GM19438 (cell line): ENCODE results near the gene ZNF214.
"Not testable (repeated sequence)": the region's sequence is repeated elsewhere in the genome, so short reads cannot be mapped to it uniquely, and the experiment has no call there.

Experiments used
- ATAC-seq: cut with Tn5 transposase; IDR thresholded peaks from one replicate; pipeline ENCODE4 v1.9.1; 2021; ENCODE audit warnings: low read depth; ENCODE audit not compliant: unreplicated experiment

Gene ZNF214

DNA sequence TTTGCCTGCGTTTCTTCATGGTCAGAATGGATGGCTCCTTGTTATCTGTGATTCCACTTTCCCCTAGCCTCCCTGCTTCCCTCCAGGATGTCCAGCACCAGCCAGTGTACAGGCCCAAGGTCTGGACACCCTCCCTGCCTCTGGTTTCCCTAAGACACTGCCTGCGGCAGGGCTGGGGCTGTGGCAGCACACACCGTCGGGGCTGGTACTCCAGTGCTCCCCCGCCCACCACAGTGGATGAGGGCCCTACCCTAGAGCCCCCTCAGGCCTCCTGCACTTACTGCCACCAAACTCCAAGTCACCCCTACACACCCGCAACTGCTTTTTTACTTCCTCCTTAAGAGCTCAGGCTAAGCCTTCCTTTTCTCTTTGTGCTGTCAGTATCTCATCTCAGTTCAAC is 28.9 kb downstream of the ZNF214 start:
- ATAC-seq: no peak

DNA sequence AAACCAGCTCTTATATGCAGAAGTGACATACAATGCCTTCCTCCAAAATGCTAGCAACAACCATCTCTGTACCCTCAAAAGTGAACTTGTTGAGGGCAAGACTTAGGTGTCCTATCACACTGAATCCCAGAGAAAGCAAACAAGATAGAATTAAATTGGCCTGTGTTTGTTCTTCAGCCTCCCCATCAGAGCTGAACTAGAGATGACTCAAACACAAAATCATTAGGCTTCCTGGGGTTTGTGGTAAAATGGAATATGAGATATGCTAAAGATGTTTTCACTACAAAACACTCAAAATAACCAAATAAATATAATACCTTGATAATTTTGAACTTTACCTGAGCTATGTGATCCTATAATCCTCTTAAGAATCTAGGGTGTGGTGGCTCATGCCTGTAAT is 31.6 kb downstream of the ZNF214 start:
- ATAC-seq: no peak

DNA sequence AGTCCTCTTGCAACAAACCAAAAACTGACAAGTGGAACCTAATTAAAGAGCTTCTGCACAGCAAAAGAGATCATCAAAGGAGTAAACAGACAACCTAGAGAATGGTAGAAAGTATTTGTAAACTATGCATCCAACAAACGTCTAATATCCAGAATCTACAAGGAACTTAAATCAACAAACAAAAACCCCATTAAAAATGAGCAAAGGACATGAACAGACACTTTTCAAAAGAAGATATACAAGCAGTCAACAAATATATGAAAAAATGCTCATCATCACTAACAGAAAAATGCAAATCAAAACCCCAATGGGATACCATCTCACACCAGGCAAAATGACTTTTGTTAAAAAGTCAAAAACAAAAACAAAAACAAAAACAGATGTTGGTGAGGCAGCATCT is 33.7 kb downstream of the ZNF214 start:
- no peak for ATAC-seq

DNA sequence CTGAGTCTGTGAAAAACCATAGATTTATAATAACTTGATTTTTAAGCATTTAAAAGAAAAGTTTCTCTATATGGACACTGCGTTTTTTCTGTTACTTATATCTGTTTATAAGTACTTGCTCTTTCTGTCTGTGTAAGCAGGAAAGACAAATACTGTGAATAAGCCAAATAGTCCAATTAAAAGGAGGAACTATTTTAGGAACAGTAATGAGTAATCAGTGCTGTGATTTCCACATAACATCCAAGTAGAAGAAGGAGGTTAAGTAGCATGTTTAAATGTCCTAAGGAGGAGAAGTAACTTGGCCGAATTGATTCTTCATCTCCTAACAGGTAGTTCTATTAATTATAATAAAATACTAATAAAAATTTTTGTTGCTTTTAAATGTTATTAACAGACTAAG is 40.8 kb downstream of the ZNF214 start:
- no peak for ATAC-seq

DNA sequence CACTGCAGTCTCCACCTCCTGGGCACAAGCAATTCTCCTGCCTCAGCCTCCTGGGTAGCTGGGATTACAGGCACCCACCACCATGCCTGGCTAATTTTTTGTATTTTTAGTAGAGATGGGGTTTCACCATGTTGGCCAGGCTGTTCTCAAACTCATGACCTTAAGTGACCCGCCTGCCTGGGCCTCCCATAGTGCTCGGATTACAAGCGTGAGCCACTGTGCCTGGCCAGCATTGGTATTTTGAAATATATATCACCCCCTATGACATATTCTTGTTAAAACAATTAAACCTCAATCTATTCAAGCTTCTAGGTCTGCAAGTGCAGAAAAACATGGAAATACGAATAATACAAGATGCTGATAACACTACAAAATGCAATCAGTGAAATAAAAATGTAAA is 50.3 kb downstream of the ZNF214 start:
- ATAC-seq: not testable (repeated sequence)

DNA sequence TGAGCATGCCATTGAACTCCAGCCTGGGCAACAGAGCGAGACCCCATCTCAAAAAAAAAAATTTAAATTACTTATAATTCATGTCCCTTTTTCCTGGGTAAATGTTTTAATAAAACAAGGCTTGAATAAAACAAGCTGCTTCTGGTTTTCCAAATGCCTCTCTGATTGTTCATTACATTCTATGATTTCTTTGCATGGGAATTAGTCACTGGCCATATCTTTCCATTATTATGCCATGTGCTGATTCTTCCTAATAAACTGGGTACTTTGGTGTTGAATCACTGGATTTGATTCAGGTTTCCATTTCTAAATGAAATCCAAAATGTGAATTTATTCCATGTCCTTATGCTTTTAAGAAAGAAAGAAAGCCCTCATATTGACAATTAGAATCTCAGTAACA is 51.3 kb downstream of the ZNF214 start:
- ATAC-seq: no peak

DNA sequence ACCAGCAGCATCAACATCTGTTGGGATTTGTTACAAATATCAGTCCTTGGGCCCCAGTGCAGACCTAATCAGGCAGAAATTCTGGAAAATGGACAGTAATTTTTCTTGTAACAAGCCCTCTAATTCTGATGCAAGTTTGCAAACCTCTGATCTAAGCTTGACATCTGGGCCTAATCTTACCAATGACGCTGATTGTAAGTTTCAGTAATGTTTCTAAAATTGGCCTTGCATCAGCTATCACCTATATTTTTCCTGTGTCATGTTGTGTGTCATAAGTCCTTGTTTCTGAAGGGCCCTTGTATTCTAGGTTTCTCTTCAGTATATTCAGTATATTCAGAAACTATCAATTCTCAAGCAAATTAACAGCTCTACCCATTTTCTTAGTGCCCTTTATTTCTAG is 57.5 kb downstream of the ZNF214 start:
- no peak for ATAC-seq

DNA sequence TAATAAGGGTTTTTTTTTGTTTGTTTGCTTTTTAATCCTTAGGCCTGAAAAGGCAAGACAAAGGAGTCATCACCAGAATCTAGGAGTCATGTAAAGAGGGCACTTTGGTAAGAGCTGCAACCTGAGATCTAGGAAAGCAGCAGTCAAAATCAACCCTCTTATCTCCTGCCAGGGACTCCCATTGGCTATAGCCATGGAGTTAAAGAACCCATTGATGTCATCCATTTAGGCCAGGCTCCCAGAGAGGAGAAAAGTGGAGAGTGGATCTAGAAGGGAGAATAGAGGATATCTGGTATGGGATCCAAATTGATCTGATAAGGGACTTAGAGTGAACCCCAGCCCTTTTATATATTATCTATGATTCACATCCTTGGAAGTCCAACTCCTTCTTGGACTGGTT is 58.0 kb downstream of the ZNF214 start:
- no peak for ATAC-seq

DNA sequence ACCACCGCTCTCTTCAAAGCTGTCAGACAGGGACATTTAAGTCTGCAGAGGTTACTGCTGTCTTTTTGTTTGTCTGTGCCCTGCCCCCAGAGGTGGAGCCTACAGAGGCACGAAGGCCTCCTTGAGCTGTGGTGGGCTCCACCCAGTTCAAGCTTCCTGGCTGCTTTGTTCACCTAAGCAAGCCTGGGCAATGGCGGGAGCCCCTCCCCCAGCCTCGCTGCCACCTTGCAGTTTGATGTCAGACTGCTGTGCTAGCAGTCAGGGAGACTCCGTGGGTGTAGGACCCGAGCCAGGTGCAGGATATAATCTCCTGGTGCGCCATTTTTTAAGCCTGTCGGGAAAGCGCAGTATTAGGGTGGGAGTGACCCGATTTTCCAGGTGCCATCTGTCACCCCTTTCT is 65.9 kb downstream of the ZNF214 start:
- ATAC-seq: not testable (repeated sequence)
